HG03575 (cell line): Measurements from ENCODE around the gene EXOC4.

Source experiments
- ATAC-seq: cut with Tn5 transposase; IDR thresholded peaks from one replicate; pipeline ENCODE4 v1.9.1; 2021; ENCODE audit not compliant: unreplicated experiment, insufficient number of reproducible peaks, low FRiP score; ENCODE audit errors: extremely low read depth

EXOC4 gene

DNA sequence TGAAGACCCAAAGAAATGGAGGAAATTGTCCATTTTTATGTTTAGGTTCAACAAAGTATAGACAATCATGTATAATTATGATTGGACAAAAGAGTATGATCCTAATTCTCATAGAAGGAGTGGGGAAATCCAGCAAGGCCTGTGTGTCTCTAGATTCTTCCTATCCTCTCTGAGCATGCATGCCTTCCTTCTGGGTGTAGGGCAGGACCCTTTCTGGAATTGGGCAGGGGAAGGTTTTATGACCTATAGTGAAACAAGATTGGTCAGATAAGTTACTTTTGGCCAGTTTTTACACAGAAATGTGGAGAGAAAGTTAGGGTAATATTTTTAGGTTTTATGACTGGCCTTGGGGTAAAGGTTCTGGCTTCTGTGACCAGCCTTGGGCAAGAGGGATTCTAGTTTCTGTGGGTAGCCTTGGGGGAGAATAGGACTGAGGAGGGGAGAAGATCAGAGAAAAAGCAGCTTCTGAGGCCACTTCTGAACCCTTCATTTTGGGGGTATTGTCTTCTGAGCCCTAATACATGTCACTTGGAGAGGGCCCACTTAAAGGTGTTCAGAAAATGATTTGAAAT lies 289.4 kb downstream of the EXOC4 start:
- no peak for ATAC-seq

- no peak for ATAC-seq
Measured at GRCh38 chr7:133543657-133544056, 290.8 kb downstream of the EXOC4 start.

DNA sequence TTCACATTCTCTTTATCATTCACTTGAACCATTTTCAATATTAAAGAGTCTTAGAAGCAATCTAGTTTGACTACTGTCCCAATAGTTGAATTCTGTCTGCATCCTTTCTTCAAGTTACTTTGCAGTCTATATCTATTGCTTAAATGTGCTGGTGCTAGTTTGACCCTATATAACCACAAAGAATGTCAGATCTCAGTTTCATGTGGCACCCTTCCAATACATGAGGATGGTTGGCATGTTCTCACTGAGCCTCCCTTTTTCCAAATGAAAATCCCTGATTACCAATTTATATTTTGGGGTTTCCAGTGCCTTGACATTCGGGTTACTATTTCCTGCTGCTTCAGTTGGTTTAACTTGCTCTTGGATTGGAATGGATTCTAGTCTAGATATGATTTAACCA lies 292.7 kb downstream of the EXOC4 start:
- no peak for ATAC-seq

DNA sequence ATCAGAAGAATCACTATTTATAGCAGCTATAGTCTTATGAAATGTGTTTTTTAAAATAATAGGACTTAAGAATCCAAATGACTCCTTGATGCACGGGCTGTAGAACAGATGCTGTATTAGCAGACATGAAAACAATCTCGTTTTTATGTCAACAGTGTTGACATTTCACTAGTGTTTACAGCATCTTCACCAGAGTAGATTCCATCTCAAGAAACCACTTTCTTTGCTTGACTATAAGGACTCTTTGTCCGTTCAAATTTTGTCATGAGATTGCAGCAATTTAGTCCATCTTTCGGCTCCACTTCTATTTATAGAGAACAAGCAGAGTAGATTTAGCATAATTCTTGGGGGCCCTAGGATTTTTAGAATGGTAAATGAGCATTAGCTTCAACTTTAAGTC lies 295.1 kb downstream of the EXOC4 start:
- no peak for ATAC-seq

GRCh38 chr7:133549633-133550032 lies 296.8 kb downstream of the EXOC4 start:
- no peak for ATAC-seq

DNA sequence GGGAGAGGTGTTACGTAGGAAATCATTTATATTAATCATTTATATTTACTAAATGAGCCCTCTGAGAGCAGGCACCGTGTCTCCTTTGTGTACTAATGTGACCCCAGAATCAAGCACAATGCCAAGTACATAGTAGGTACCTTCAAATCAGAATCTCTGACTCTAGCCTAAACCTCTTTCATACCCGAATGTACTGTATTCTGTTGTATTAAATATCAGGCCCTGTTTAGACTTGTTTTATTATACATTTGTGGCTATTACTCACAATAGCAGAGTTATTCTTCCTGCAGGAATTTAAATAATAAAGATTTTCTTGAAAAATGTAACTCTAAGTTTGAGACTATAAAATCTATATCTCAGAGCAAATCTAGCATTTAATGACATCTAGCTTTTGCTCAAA lies 297.3 kb downstream of the EXOC4 start:
- ATAC-seq = no peak

DNA sequence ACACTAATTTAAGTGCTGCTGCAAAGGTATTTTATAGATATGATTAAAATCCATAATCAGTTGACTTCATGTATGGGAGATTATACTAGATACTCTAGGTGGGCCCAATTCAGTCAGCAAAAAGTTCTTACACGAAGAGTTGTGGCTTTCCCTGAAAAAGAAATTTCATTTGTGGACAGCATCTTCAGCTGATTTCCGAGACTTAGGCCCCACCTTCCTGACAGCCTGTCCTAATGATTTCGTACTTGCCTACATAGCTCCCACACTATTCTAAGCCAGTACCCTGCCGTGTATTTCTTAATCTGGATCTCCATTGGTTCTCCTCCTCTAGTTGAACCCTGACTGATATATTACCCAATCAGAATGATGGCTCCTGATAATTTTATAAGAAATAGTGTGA lies 297.9 kb downstream of the EXOC4 start:
- no peak for ATAC-seq

GRCh38 chr7:133551466-133551865 lies 298.6 kb downstream of the EXOC4 start:
- ATAC-seq = no peak

GRCh38 chr7:133552079-133552478 lies 299.2 kb downstream of the EXOC4 start:
- no peak for ATAC-seq

DNA sequence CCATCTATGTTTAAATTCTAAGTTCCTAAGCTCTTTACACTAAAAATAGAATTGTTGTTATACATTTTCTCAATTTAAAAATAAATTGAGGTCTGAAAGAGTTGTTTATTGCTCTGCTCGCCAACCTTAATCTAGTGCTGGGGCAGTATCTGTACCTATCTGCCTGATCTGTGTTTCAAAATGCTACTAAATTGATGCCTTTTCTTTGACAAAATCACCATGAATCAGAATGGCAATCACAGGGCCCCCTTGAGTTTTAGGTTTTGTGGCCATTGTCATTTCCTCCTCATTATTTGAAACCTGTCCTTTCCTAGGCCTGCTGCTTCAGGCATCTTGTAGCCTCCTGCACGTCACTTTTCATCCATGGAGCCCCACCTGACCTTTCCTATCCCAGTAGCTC lies 301.5 kb downstream of the EXOC4 start:
- ATAC-seq = no peak

DNA sequence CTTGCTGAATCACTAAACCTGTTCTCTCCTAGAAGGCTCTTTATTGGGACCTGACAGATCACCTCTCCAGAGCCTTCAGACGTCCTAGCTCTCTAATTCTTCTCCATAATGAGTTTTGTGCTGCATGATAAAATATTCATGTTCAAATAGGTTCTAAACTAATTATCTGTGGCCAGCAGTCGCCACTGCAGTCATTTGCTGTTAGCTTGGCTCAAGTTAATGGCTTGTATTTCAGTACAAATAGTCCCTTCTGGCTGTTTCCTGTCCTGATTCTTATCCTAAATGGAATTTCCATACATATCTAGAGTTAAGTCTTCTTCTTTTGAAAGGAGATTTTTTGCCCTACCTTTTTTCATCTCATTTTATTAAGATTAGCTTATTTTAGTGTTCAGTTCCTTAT lies 303.2 kb downstream of the EXOC4 start:
- no peak for ATAC-seq

- no peak for ATAC-seq
Measured at GRCh38 chr7:133556553-133556952, 303.7 kb downstream of the EXOC4 start.

DNA sequence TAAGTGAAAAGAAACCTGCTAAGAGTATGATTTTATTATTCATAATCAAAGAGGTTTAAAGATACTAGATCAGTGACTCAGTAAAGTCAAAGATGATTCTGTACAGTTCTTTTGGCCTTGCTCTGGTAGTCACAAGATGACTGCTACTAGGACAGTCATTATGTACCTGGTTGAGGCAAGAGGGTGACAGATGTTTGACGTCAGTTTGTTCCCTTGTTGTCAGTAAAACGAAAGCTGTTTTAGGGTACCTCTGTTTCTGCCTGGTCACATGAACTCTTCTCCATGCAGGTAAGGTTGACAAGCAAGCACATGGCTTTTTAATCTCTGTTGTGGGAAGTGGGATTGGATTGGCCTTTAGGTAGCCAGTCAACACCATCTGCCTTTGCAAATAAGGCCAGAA lies 308.0 kb downstream of the EXOC4 start:
- no peak for ATAC-seq

GRCh38 chr7:133561396-133561795 lies 308.5 kb downstream of the EXOC4 start:
- ATAC-seq = no peak

DNA sequence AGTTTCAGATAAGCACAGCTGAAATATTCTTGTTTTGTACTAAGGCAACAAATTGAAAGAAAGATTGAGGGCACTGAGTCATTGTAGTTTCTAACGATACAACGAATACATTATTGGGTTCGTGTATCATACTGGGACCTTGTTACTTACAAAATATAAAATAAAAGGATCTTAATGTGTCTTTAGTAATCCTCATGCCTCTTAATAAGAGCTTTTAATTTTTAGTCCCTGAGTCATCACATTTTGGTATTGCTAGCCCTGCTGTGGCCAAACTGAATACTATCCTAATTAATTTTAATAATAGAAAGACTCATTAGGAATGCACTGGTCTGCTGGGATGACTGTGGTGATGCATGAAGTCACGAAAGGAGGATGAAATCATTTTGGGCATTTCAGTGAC lies 309.7 kb downstream of the EXOC4 start:
- no peak for ATAC-seq

DNA sequence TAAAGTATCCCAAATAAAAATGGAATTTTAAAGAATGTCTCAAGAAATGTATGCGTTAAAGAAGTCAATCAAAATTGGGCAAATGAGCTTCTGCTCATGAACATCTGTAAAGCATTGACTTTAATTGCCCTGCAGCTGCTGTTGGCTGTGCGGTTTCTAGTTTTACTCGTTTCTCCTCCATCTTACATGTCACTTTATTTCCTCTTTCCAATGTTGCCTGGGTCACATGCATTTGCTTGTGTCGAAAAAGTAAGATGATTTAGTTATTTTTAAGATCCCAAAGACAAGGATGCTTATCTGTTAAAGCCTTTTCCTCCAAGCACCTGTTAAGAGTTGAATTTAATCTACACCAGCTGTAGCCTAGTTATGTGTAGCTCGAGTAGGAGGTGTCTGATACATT lies 310.4 kb downstream of the EXOC4 start:
- ATAC-seq = no peak

GRCh38 chr7:133564484-133564883 lies 311.6 kb downstream of the EXOC4 start:
- ATAC-seq = no peak

- no peak for ATAC-seq
Measured at GRCh38 chr7:133568544-133568943, 315.7 kb downstream of the EXOC4 start.

- no peak for ATAC-seq
Measured at GRCh38 chr7:133570321-133570720, 317.4 kb downstream of the EXOC4 start.

DNA sequence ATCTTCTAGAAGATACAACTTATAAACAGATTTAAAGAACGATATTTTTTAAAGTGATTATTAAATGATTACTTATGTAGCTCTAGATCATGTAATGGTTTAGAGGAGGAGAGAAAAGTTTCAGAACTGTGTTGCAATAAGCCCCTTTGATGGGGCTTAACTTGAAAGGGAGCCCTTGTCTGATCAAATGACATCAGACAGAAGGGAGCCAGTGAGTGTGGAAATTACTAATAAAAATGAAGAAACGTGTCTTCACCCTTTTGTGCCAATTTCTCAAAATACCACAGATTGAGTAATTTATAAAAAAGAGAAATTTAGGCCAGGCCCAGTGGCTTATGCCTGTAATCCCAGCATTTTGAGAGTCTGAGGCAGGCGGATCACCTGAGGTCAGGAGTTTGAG lies 318.2 kb downstream of the EXOC4 start:
- no peak for ATAC-seq

DNA sequence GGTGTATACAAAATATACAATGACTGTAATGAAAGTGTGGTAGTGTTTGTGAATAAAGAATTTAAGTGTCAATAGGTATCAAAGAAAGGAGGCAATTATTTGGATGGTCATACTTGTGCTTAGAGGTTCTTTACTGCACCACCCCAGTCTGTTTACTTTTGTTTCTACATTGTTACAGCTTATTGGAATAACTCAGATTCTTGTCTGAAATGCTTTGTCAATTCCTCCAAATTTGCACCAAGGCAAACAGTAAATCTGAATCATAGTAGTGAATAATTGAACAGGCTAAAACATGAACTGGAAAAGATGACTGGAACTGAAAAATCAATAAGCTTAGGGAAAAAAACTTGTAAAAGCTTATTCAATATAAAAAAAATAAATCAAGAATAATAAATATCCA lies 319.2 kb downstream of the EXOC4 start:
- no peak for ATAC-seq

DNA sequence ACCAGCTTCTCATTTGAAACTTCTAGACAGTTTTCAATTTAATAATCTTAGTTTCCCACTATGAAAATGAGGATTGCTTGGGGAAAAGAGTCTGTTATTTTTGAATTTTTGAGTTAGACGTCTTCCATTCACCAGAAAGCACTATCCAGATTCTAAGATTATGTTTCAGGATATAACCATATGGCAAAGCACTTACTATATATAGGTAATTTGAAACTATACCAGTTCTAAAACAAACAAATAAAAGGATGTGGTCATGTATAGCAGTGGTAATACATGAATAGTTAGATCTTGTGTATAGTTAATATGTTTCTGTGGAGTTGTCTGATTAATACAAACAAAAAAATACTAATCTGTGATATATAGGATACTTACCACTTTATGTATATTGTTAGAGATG lies 320.0 kb downstream of the EXOC4 start:
- ATAC-seq = no peak
